ENCODE results near the gene PDGFC. TPM values are rescaled to one million over a fixed set of nuclear protein-coding genes. Genes with fewer than 3 reads are reported as not detected.

PDGFC gene, protein sequence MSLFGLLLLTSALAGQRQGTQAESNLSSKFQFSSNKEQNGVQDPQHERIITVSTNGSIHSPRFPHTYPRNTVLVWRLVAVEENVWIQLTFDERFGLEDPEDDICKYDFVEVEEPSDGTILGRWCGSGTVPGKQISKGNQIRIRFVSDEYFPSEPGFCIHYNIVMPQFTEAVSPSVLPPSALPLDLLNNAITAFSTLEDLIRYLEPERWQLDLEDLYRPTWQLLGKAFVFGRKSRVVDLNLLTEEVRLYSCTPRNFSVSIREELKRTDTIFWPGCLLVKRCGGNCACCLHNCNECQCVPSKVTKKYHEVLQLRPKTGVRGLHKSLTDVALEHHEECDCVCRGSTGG
- total RNA-seq = 2.9 and 4.0 TPM in 2 replicates

DNA sequence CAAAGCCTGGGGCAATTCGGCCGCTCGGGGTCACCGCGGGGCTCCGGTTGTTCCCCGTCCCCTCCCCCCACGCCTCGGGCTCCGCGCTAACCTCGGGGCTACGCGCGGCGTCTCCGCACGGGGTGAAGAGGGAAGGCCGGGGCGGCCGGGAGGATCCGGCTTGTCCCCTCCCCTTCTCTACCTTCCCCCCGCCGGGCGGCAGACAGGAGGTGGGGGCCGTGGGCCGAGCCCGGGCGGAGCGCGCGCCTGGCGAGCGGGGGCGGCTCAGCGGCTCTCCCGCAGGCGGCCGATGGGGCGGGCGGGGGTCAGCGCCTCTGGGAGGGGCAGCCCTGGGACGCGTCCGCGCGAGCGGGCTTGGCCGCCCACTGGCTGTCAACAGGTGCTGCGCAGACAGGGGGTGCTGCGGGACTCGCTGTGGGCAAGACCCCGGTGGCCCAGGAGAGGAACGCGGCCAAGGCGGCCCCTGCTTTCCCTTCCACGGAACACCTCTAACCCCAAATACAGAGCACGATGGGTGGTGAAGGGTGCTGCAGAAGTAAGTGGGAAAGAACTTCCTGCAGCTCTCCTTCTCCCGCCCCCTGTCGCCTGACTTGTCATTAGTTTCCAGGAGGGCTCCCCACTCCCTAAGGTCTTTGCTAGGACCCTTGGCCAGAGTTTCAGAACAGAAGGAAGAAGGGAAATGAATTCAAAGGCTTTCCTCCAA, at the start of gene PDGFC:
Gene PDGFC, minus strand, starts transcription at position 124 of the 703 bp plus-strand sequence. CDS start 896 bp downstream, outside the sequence.

Other genes with a start within 250 kb of the PDGFC start
- gene GLRB, start 104.4 kb upstream of the PDGFC start, total RNA-seq = 0.60 and 0.94 TPM in 2 replicates
- not detected in 2 replicates for gene GRIA2, start 248.9 kb upstream of the PDGFC start, total RNA-seq